ENCODE results near the gene COL4A5.

COL4A5 gene

DNA sequence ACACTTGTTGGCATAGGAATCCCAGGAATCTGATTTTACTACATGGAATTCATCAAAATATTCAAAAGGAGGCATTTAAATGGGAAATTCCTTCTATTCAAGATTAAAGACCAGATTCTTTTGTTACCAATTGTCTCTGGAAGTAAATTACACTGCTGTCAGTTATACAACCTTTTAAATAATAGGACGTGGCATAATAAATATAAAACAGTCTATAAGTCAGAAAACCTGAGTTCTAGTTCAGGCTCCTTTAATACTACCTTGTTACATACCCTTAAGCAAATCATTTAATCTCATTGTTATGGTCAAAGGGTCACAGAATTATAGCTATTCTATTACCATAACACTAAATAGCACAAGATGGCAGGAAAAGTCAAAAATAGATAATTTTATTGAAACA is 20.2 kb upstream of the COL4A5 start:
- Histone ChIP-seq H3K4me1 (ENCODE audit: control insufficient read depth, insufficient read depth, low read length) (no peaks in the 10 kb centered on the region), H3K9me3 (ENCODE audit: control insufficient read depth in 2 of 2, low read length in 2 of 2) (no peaks in the 10 kb centered on the region), H3K27me3 (ENCODE audit: control insufficient read depth in 1 of 2, insufficient read depth in 2 of 2, low read length in 2 of 2) (no peaks in the 10 kb centered on the region), H3K36me3 (ENCODE audit: control insufficient read depth in 2 of 2, insufficient read depth in 2 of 2, low read length in 2 of 2) (no peaks in the 10 kb centered on the region), H3K9ac (ENCODE audit: low read length in 2 of 2) (no peak overlapping the region), H3K27ac (ENCODE audit: low read length) (no peak overlapping the region), H3K4me3 (ENCODE audit: low read length in 2 of 2) (no peak overlapping the region)

DNA sequence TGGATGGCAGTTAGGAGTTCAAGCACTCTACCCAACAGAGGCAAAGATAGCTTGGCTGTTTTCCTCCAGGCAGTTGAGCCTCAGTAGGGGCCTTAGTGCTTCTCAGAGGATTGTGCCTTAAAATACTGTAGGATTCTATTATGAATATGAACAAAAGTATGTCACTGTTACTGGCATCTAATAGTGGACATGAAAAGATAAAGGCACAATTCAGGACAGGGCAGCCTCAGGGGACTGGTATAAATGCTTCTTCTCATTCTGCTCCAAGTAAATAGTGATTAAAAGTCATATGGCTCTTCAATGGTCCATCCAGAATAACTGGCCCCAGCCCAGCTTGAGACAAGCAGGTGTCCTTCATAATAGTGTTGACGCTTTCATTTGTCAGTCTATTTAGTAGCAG is 19.2 kb upstream of the COL4A5 start:
- Histone ChIP-seq H3K27me3 (ENCODE audit: control insufficient read depth in 1 of 2, insufficient read depth in 2 of 2, low read length in 2 of 2) (no peaks in the 10 kb centered on the region), H3K36me3 (ENCODE audit: control insufficient read depth in 2 of 2, insufficient read depth in 2 of 2, low read length in 2 of 2) (no peaks in the 10 kb centered on the region), H3K9ac (ENCODE audit: low read length in 2 of 2) (no peak overlapping the region), H3K27ac (ENCODE audit: low read length) (no peak overlapping the region), H3K4me1 (ENCODE audit: control insufficient read depth, insufficient read depth, low read length) (no peaks in the 10 kb centered on the region), H3K9me3 (ENCODE audit: control insufficient read depth in 2 of 2, low read length in 2 of 2) (no peaks in the 10 kb centered on the region), H3K4me3 (ENCODE audit: low read length in 2 of 2) (no peak overlapping the region)

DNA sequence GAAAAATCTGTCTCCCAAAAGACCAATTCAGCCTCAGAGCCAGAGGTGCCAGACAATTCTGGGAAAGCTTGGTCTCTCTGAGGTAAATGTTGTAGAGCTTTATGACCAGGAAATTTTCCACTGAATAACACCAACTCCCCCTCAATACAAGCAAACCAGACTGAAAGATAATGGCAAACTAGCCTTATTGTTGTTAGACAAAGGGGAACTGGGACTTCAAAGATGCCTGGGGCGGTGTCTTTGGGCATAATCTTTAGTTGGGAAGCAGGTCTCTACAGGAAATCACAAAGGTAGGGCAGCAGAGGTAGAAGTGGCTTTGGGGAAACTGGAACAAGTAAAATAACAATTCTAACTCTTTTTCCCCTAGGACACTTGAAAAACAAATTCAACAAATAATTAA is 13.4 kb upstream of the COL4A5 start:
- no peaks in the 10 kb centered on the region for H3K4me1 ChIP-seq (ENCODE audit: control insufficient read depth, insufficient read depth, low read length)
- H3K9me3 ChIP-seq (ENCODE audit: control insufficient read depth in 2 of 2, low read length in 2 of 2) = no peaks in the 10 kb centered on the region
- H3K36me3 ChIP-seq (ENCODE audit: control insufficient read depth in 2 of 2, insufficient read depth in 2 of 2, low read length in 2 of 2) = no peaks in the 10 kb centered on the region
- no peak overlapping the region for H3K4me3 ChIP-seq (ENCODE audit: low read length in 2 of 2)
- H3K9ac ChIP-seq (ENCODE audit: low read length in 2 of 2) = no peak overlapping the region
- no peaks in the 10 kb centered on the region for H3K27me3 ChIP-seq (ENCODE audit: control insufficient read depth in 1 of 2, insufficient read depth in 2 of 2, low read length in 2 of 2)
- no peak overlapping the region for H3K27ac ChIP-seq (ENCODE audit: low read length)

DNA sequence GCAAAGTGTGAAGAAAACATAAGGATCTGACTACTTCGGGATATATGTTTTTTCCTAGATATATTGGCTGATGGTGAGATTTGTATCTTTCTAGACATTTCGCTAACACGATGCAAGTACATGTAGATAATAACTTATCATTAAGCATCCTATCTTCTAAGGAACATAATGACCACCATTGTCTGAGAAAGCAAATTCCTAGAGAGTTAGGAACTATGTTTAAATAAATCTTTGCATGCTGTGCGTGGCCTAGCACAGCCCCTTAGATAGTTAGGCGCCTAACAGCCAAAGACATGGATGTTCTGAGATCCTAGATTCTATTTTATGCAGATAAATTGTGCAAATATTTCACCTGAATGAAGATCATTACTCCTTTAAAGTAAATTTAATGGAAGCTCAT is 4.4 kb upstream of the COL4A5 start:
- H3K4me1 ChIP-seq (ENCODE audit: control insufficient read depth, insufficient read depth, low read length) = no peaks in the 10 kb centered on the region
- H3K9ac ChIP-seq (ENCODE audit: low read length in 2 of 2) = no peak overlapping the region
- H3K27ac ChIP-seq (ENCODE audit: low read length) = no peak overlapping the region
- H3K4me3 ChIP-seq (ENCODE audit: low read length in 2 of 2) = peak overlapping the region in 1 of 2 donors; percentile 16
- peaks cover 0 to 14% of the 10 kb centered on the region in 2 donors for H3K27me3 ChIP-seq (ENCODE audit: control insufficient read depth in 1 of 2, insufficient read depth in 2 of 2, low read length in 2 of 2)
- no peaks in the 10 kb centered on the region for H3K36me3 ChIP-seq (ENCODE audit: control insufficient read depth in 2 of 2, insufficient read depth in 2 of 2, low read length in 2 of 2)
- no peaks in the 10 kb centered on the region for H3K9me3 ChIP-seq (ENCODE audit: control insufficient read depth in 2 of 2, low read length in 2 of 2)

DNA sequence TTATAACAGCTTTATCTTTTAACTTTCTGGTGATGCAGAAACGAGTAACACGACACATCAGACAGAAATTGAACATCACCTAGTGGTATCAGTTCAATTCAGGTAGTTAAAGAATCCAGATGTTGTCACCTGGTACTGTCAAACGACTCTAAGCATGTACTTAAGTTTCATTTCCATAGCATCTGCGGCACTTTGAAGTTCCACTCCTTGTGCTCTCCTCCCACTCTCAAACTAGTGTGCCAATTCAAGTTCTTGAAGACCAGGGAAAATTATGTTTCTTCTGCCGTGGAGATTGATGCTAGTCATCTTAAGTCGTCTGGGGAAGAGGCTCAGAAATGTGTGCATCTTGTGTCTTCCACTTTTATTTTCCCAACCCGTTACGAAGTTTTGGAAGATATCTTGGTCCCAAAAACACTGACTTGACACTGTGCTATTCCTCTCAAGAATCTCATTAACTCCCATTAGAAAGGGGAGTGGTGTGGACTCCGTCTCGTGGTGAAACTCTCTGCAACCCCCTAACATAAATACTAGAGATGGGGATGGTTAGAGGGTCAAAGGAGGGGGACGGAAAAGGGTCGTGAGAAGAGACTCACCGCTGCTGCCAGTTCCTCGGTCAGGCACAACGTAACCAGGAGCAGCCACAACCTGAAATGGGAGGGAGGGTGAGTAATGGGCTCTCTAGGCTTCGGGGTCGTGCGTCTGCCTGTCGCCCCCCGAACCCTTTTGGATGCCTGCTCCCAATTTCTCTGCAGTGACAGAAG is 2.1 kb upstream of the COL4A5 start:
- Histone ChIP-seq H3K9ac (ENCODE audit: low read length in 2 of 2) (peak overlapping the region; percentile 38 to 59), H3K4me3 (ENCODE audit: low read length in 2 of 2) (peak overlapping the region; percentile 71 to 77), H3K27ac (ENCODE audit: low read length) (peak overlapping the region; percentile 18), H3K4me1 (ENCODE audit: control insufficient read depth, insufficient read depth, low read length) (no peaks in the 10 kb centered on the region), H3K27me3 (ENCODE audit: control insufficient read depth in 1 of 2, insufficient read depth in 2 of 2, low read length in 2 of 2) (peaks cover 0 to 12% of the 10 kb centered on the region in 2 donors), H3K9me3 (ENCODE audit: control insufficient read depth in 2 of 2, low read length in 2 of 2) (no peaks in the 10 kb centered on the region), H3K36me3 (ENCODE audit: control insufficient read depth in 2 of 2, insufficient read depth in 2 of 2, low read length in 2 of 2) (no peaks in the 10 kb centered on the region)

DNA sequence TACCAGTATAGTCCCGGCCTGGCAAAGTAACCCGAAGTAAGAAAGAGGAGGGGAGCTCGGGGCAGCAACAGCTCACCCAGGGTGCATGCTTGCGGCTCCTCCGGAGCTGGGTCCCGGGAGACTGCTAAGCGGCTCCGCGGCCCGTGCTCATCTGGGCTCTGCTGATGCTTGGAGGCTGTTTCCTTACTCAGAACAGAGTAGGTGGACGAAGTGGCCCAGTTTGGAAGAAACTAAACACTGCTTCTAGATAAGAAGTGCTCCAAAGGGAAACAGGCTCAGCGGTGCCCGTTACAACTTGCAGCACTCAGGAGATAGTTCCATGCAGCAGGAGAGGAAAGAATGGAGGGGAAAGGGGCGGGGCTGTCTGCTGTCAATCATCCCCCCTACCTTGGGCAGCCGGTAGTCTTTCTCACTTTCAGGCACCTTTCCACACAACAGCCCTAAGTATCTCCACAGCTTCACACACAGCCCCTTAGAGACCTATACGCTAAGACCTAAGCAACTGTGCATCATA is 1.5 kb upstream of the COL4A5 start, which contains the start of gene COL4A6:
Gene COL4A6, minus strand, starts transcription at position 313 of the 514 bp plus-strand sequence. Its CDS starts 226 bp downstream, at position 87.
- H3K27ac ChIP-seq (ENCODE audit: low read length) = peak within 1 kb of the TSS; percentile 70
- no peaks in the 10 kb centered on the region for H3K4me1 ChIP-seq (ENCODE audit: control insufficient read depth, insufficient read depth, low read length)
- H3K27me3 ChIP-seq (ENCODE audit: control insufficient read depth in 1 of 2, insufficient read depth in 2 of 2, low read length in 2 of 2) = peaks cover 0 to 12% of the 10 kb centered on the region in 2 donors
- peak within 1 kb of the TSS; percentile 77 to 87 for H3K4me3 ChIP-seq (ENCODE audit: low read length in 2 of 2)
- H3K36me3 ChIP-seq (ENCODE audit: control insufficient read depth in 2 of 2, insufficient read depth in 2 of 2, low read length in 2 of 2) = no peaks in the 10 kb centered on the region
- peak within 1 kb of the TSS; percentile 38 to 74 for H3K9ac ChIP-seq (ENCODE audit: low read length in 2 of 2)
- H3K9me3 ChIP-seq (ENCODE audit: control insufficient read depth in 2 of 2, low read length in 2 of 2) = no peaks in the 10 kb centered on the region

DNA sequence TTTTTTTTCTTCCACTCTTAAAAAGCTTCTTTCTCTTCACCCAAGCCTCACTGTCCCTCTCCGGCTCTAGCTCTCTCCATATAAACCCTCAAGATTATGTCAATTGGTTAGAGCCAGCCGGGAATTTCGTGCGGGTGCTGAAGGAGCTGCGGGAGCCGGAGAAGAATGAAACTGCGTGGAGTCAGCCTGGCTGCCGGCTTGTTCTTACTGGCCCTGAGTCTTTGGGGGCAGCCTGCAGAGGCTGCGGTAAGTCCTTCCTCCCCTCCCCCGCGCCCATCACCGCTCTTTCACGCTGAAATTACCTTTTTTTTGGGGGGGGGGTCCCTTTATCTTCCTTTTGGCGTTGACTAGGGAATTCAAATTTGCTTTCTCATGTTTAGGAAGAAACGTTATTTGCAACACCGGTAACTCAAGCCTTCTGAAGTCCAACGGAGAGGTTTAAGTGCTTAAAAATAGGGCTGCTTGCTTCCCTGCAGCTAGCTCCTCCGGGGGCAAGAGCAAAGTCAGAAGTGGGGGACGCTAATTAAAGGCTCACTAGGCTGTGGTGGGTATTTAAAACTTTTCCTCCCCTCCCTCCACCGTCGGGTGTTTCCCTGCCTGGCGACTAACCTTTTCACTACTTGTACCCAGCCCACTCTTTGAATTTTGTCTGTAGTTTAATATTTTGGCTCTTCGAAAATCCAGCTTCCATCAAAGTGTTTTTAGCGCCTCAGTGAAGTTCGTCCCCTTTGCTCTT is 491 bp downstream of the COL4A5 start:
- no peaks in the 10 kb centered on the region for H3K9me3 ChIP-seq (ENCODE audit: control insufficient read depth in 2 of 2, low read length in 2 of 2)
- peak overlapping the region; percentile 70 for H3K27ac ChIP-seq (ENCODE audit: low read length)
- H3K27me3 ChIP-seq (ENCODE audit: control insufficient read depth in 1 of 2, insufficient read depth in 2 of 2, low read length in 2 of 2) = peaks cover 0 to 12% of the 10 kb centered on the region in 2 donors
- H3K4me1 ChIP-seq (ENCODE audit: control insufficient read depth, insufficient read depth, low read length) = no peaks in the 10 kb centered on the region
- peak overlapping the region; percentile 64 to 74 for H3K9ac ChIP-seq (ENCODE audit: low read length in 2 of 2)
- H3K4me3 ChIP-seq (ENCODE audit: low read length in 2 of 2) = peak overlapping the region; percentile 77 to 87
- H3K36me3 ChIP-seq (ENCODE audit: control insufficient read depth in 2 of 2, insufficient read depth in 2 of 2, low read length in 2 of 2) = no peaks in the 10 kb centered on the region

DNA sequence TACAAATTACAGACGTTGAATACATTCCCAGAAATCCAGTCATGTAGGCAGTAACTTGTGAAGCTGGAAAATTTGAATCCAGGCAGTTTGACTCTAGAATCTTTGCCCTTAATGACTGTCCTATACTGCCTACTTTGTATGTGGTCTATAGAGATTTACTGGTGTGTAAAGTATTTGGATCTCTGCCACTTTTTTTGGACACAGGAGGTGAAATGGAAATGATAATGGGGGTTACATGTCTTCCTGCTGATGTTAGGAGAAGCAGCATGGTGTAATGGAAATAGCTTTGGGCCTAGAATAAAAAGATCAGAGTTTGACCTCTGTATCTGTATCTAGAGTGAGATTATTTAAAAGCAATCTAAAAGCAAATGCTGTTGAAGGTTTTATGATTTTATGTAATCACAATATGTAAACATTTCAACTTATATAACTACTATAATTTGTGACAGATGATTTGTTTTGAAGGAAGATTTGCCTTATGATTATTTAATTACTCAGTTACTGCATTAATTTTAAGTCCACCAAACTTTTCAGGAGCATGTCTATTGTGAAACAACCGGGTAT is 3.3 kb downstream of the COL4A5 start:
- Histone ChIP-seq H3K4me3 (ENCODE audit: low read length in 2 of 2) (peak overlapping the region; percentile 59 to 77), H3K4me1 (ENCODE audit: control insufficient read depth, insufficient read depth, low read length) (no peaks in the 10 kb centered on the region), H3K36me3 (ENCODE audit: control insufficient read depth in 2 of 2, insufficient read depth in 2 of 2, low read length in 2 of 2) (no peaks in the 10 kb centered on the region), H3K27ac (ENCODE audit: low read length) (no peak overlapping the region), H3K9ac (ENCODE audit: low read length in 2 of 2) (peak overlapping the region in 1 of 2 donors; percentile 42), H3K27me3 (ENCODE audit: control insufficient read depth in 1 of 2, insufficient read depth in 2 of 2, low read length in 2 of 2) (peaks cover 0 to 5% of the 10 kb centered on the region in 2 donors), H3K9me3 (ENCODE audit: control insufficient read depth in 2 of 2, low read length in 2 of 2) (no peaks in the 10 kb centered on the region)

DNA sequence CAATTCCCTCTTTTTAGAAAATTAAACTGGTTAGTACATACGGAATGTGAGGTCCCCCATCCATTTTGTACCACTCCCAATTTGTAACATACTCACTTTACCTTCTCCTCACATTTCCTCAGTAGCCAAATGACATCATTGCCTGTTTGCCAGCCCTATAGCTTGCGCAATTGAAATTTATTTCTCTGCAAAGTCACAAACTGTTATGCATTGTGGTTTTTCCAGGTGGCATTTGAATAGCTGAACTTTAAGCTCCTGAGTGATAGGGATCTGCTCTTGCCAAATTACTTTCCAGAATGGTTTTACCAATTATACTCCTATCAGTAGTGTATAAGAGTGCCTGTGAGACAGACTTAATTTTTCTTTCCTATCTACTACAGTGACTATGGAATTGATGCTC is 7.7 kb downstream of the COL4A5 start:
- no peaks in the 10 kb centered on the region for H3K27me3 ChIP-seq (ENCODE audit: control insufficient read depth in 1 of 2, insufficient read depth in 2 of 2, low read length in 2 of 2)
- no peak overlapping the region for H3K27ac ChIP-seq (ENCODE audit: low read length)
- H3K36me3 ChIP-seq (ENCODE audit: control insufficient read depth in 2 of 2, insufficient read depth in 2 of 2, low read length in 2 of 2) = no peaks in the 10 kb centered on the region
- H3K9me3 ChIP-seq (ENCODE audit: control insufficient read depth in 2 of 2, low read length in 2 of 2) = no peaks in the 10 kb centered on the region
- no peak overlapping the region for H3K9ac ChIP-seq (ENCODE audit: low read length in 2 of 2)
- H3K4me1 ChIP-seq (ENCODE audit: control insufficient read depth, insufficient read depth, low read length) = no peaks in the 10 kb centered on the region
- H3K4me3 ChIP-seq (ENCODE audit: low read length in 2 of 2) = no peak overlapping the region

DNA sequence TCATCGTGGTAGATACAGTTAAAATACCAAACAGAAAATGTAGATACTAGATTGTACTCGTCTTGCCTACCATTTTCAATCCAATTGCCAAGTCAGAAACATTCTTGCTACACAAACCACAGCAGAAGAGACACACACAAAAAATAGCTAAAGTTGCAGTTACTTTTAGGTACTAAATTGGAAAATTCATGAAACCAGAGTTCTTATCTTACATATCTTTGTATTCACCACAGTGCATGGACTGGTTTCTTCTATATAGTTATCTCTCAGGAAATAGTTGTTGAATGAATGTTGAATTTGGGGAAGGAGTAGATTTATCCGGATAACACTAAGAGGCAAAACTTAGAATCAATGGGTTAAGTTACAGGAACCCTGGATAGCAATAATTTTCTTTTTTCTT is 14.2 kb downstream of the COL4A5 start:
- no peaks in the 10 kb centered on the region for H3K9me3 ChIP-seq (ENCODE audit: control insufficient read depth in 2 of 2, low read length in 2 of 2)
- no peak overlapping the region for H3K9ac ChIP-seq (ENCODE audit: low read length in 2 of 2)
- no peak overlapping the region for H3K27ac ChIP-seq (ENCODE audit: low read length)
- no peaks in the 10 kb centered on the region for H3K36me3 ChIP-seq (ENCODE audit: control insufficient read depth in 2 of 2, insufficient read depth in 2 of 2, low read length in 2 of 2)
- H3K27me3 ChIP-seq (ENCODE audit: control insufficient read depth in 1 of 2, insufficient read depth in 2 of 2, low read length in 2 of 2) = no peaks in the 10 kb centered on the region
- H3K4me3 ChIP-seq (ENCODE audit: low read length in 2 of 2) = no peak overlapping the region
- no peaks in the 10 kb centered on the region for H3K4me1 ChIP-seq (ENCODE audit: control insufficient read depth, insufficient read depth, low read length)
